Measurements from ENCODE around the gene LHFPL2. TPM values are rescaled to one million over a fixed set of nuclear protein-coding genes. Genes with fewer than 3 reads are reported as not detected.

The LHFPL2 gene
- total and polyA plus RNA-seq, 2 donors (not counting 1 experiment from before 2014, with no cell fraction given), result 3.8 to 35.5 TPM

- Histone ChIP-seq H3K9ac (ENCODE audit: low read length) (no peak overlapping the region), H4K20me1 (ENCODE audit: control insufficient read depth, insufficient read depth, low read length, poor library complexity, severe bottlenecking) (no peaks in the 10 kb centered on the region), H3K4me3 (ENCODE audit: control extremely low read depth in 1 of 5, extremely low read depth in 1 of 5, insufficient read depth in 1 of 5, low read depth in 2 of 5, low read length in 4 of 5) (no peak overlapping the region), H3K79me2 (ENCODE audit: control insufficient read depth, insufficient read depth, low read length) (no peaks in the 10 kb centered on the region), H3K27ac (ENCODE audit: low read length in 2 of 2) (no peak overlapping the region), H3K4me2 (replicated peaks; ENCODE audit: low read depth, low read length, poor library complexity, severe bottlenecking) (no peak overlapping the region), H3K27me3 (replicated peaks in 1 of 4; ENCODE audit: control extremely low read depth in 1 of 4, control insufficient read depth in 3 of 4, insufficient read depth in 4 of 4, low read length in 3 of 4) (no peaks in the 10 kb centered on the region), H2AFZ (ENCODE audit: insufficient read depth, low read depth, low read length, poor library complexity, severe bottlenecking) (no peak overlapping the region), H3K36me3 (replicated peaks in 1 of 2; ENCODE audit: control extremely low read depth in 1 of 2, control insufficient read depth in 1 of 2, extremely low read depth in 1 of 2, insufficient read depth in 2 of 2, low read length in 1 of 2) (no peaks in the 10 kb centered on the region), H3K4me1 (ENCODE audit: control insufficient read depth in 2 of 2, insufficient read depth in 2 of 2, low read length in 2 of 2) (peaks cover 3 to 4% of the 10 kb centered on the region in 2 donors), H3K9me3 (ENCODE audit: control extremely low read depth in 1 of 3, control insufficient read depth in 2 of 3, insufficient read depth in 1 of 3, low read length in 2 of 3) (no peaks in the 10 kb centered on the region)
- POLR2A ChIA-PET, result no interaction called here
- Mint-ChIP-seq H3K4me3 (no peak overlapping the region), H3K27me3 (no peaks in the 10 kb centered on the region), H3K4me1 (peaks cover 7% of the 10 kb centered on the region), H3K27ac (no peak overlapping the region), H3K9me3 (ENCODE audit: insufficient read depth) (no peaks in the 10 kb centered on the region)
- CTCF ChIA-PET, result no interaction called here
- WGBS (ENCODE audit: insufficient coverage), result no CpG with 5 or more reads among the region's 2 CpGs
- intact Hi-C loops (cut with micrococcal nuclease), result no loop called here
- DNase-seq (no peak), ATAC-seq (ENCODE audit: low read depth) (no peak)
- no peak for TF ChIP-seq EZH2 (IDR thresholded peaks at IDR 0.05; ENCODE audit: borderline replicate concordance, insufficient read depth, low read depth, low read length, poor library complexity, severe bottlenecking)
- TF ChIP-seq CTCF (IDR thresholded peaks at IDR 0.05), result no peak
Measured at GRCh38 chr5:78653031-78653430, 4.5 kb upstream of the LHFPL2 start.

DNA sequence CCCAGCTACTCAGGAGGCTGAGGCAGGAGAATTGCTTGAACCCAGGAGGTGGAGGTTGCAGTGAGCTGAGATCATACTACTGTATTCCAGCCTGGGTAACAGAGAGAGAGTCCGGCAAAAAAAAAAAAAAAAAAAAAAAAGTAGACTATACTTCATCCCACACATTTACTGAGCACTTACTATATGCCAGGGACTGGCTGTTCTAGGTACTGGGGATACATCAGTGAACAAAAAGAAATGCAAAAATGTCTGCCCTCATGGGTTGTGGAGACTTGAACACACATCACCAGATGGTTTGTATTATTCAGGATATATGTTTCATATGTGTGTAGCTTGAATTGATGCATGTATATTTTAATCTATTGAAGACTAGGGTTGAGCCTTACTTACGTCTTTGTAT lies 2.9 kb upstream of the LHFPL2 start:
- ATAC-seq (ENCODE audit: low read depth), result no peak
- H3K9me3 ChIP-seq (ENCODE audit: control extremely low read depth in 1 of 3, control insufficient read depth in 2 of 3, insufficient read depth in 1 of 3, low read length in 2 of 3), result no peaks in the 10 kb centered on the region
- ChIA-PET POLR2A (interaction anchor here (0.6 kb wide), 1 partner anchor 76 kb away, joined by 3 read pairs; no protein-coding TSS in a partner anchor), CTCF (interaction anchor here (0.7 kb wide), 1 partner anchor 180 kb away, joined by 3 read pairs; no protein-coding TSS in a partner anchor)
- H4K20me1 ChIP-seq (ENCODE audit: control insufficient read depth, insufficient read depth, low read length, poor library complexity, severe bottlenecking), result no peaks in the 10 kb centered on the region
- H3K79me2 ChIP-seq (ENCODE audit: control insufficient read depth, insufficient read depth, low read length), result peaks cover 10% of the 10 kb centered on the region
- H3K4me2 ChIP-seq (replicated peaks; ENCODE audit: low read depth, low read length, poor library complexity, severe bottlenecking), result no peak overlapping the region
- H3K27me3 ChIP-seq (replicated peaks in 1 of 4; ENCODE audit: control extremely low read depth in 1 of 4, control insufficient read depth in 3 of 4, insufficient read depth in 4 of 4, low read length in 3 of 4), result peaks cover 0 to 4% (median 2%) of the 10 kb centered on the region in 4 experiments
- H3K27ac ChIP-seq (ENCODE audit: low read length in 2 of 2), result no peak overlapping the region
- no peak overlapping the region for H3K27ac Mint-ChIP-seq
- intact Hi-C loops (cut with micrococcal nuclease), result no loop called here
- H3K9me3 Mint-ChIP-seq (ENCODE audit: insufficient read depth), result no peaks in the 10 kb centered on the region
- H3K9ac ChIP-seq (ENCODE audit: low read length), result no peak overlapping the region
- DNase-seq, result no peak
- peaks cover 18% of the 10 kb centered on the region for H3K4me1 Mint-ChIP-seq
- H3K4me1 ChIP-seq (ENCODE audit: control insufficient read depth in 2 of 2, insufficient read depth in 2 of 2, low read length in 2 of 2), result peaks cover 16 to 18% of the 10 kb centered on the region in 2 donors
- H2AFZ ChIP-seq (ENCODE audit: insufficient read depth, low read depth, low read length, poor library complexity, severe bottlenecking), result no peak overlapping the region
- no peaks in the 10 kb centered on the region for H3K27me3 Mint-ChIP-seq
- no peaks in the 10 kb centered on the region for H3K36me3 ChIP-seq (replicated peaks in 1 of 2; ENCODE audit: control extremely low read depth in 1 of 2, control insufficient read depth in 1 of 2, extremely low read depth in 1 of 2, insufficient read depth in 2 of 2, low read length in 1 of 2)
- TF ChIP-seq EZH2 (IDR thresholded peaks at IDR 0.05; ENCODE audit: borderline replicate concordance, insufficient read depth, low read depth, low read length, poor library complexity, severe bottlenecking) (no peak), CTCF (IDR thresholded peaks at IDR 0.05) (no peak)
- H3K4me3 Mint-ChIP-seq, result no peak overlapping the region
- H3K4me3 ChIP-seq (ENCODE audit: control extremely low read depth in 1 of 5, extremely low read depth in 1 of 5, insufficient read depth in 1 of 5, low read depth in 2 of 5, low read length in 4 of 5), result no peak overlapping the region
- no CpG with 5 or more reads among the region's 2 CpGs for WGBS (ENCODE audit: insufficient coverage)
